Neural crest cell (in vitro differentiated cells): Measurements from ENCODE around the gene WNK1. TPM values are rescaled to one million over a fixed set of nuclear protein-coding genes. Genes with fewer than 3 reads are reported as not detected.
A peak's percentile ranks its signal among the peaks of the same experiment; 100 is the strongest.
"Not testable (repeated sequence)": the region's sequence is repeated elsewhere in the genome, so short reads cannot be mapped to it uniquely, and the experiment has no call there.

Source experiments
- DNase-seq: peaks from one replicate; pipeline ENCODE4 v3.0.0; 2021; ENCODE audit warnings: low read depth, mixed read lengths, low spot score
- H3K27ac Mint-ChIP-seq: one replicate; pipeline ENCODE4 v1.8.0; 2021; ENCODE audit warnings: mild to moderate bottlenecking, mixed read lengths; ENCODE audit not compliant: unreplicated experiment
- H3K27me3 Mint-ChIP-seq: 2 replicates; pipeline ENCODE4 v1.8.0; 2021; ENCODE audit warnings: low read depth, mild to moderate bottlenecking, mixed read lengths
- H3K36me3 Mint-ChIP-seq: 2 replicates; pipeline ENCODE4 v1.8.0; 2021; ENCODE audit warnings: low read depth, mild to moderate bottlenecking, mixed read lengths
- H3K4me1 Mint-ChIP-seq: 2 replicates; pipeline ENCODE4 v1.8.0; 2021; ENCODE audit warnings: mixed read lengths
- H3K4me3 Mint-ChIP-seq: one replicate; pipeline ENCODE4 v1.8.0; 2021; ENCODE audit warnings: mild to moderate bottlenecking, mixed read lengths
- H3K9me3 Mint-ChIP-seq: 2 replicates; pipeline ENCODE4 v1.8.0; 2021; ENCODE audit warnings: mixed read lengths
- long read RNA-seq: library from polyadenylated mRNA; unstranded; transcript quantifications from one replicate; pipeline ENCODE4 v2.0.0, GENCODE V29; 2020
- total RNA-seq: library from RNA; stranded (reverse); gene quantifications from 2 replicates; pipeline ENCODE4 v1.2.1, GENCODE V29; 2021
- TF ChIP-seq, protein P1 (sequence below): fragments of 200-600 bp; sonication (generic); conservative IDR thresholded peaks from 2 replicates; pipeline ENCODE4 v1.5.0; 2021; ENCODE audit warnings: antibody characterized with exemption, mild to moderate bottlenecking

Gene WNK1
- total RNA-seq = 155 and 166 TPM in 2 replicates
- long read RNA-seq, partial matches to known transcripts = 5 of 42 reads
- long read RNA-seq, other reads (novel, unspliced or antisense) = 37 of 42 reads

DNA sequence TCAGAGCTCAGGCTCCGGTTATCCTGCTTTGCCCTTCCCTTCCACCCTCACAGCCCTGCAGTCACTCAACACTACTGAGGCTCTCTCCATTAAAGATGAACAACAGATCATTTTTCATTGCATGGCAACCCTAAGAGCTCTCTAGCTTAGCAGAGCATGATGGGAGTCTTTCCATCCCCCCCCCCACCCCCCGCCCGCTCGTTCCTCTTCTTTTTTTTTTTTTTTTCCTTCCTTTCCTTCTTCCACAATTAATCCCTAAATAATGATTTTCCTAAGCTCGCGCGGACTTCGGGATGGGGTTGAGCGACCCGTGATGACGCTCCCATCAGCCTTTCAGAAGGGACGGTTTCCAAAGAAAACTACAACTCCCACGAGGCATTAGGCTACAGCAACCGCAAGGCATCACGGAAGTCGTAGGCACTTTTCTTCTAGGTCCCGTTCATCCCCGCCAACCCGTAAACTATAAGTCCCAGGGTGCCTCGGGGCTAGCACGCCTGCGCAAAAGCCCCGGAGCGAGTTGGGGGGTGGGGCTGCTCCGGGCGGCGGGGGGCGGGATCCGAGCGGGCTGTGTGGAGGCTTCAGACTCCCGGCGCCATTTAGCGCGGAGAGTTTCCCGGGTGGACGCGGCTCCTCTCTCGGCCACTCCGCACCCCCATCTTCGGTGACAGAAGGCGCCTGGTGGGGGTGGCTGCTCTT, at the start of gene WNK1:
Gene WNK1 (plus strand): TSS at position 581 of the 696 bp plus-strand sequence. CDS start 987 bp downstream, outside the sequence.
- no peaks in the 10 kb centered on the region for H3K9me3 Mint-ChIP-seq

DNA sequence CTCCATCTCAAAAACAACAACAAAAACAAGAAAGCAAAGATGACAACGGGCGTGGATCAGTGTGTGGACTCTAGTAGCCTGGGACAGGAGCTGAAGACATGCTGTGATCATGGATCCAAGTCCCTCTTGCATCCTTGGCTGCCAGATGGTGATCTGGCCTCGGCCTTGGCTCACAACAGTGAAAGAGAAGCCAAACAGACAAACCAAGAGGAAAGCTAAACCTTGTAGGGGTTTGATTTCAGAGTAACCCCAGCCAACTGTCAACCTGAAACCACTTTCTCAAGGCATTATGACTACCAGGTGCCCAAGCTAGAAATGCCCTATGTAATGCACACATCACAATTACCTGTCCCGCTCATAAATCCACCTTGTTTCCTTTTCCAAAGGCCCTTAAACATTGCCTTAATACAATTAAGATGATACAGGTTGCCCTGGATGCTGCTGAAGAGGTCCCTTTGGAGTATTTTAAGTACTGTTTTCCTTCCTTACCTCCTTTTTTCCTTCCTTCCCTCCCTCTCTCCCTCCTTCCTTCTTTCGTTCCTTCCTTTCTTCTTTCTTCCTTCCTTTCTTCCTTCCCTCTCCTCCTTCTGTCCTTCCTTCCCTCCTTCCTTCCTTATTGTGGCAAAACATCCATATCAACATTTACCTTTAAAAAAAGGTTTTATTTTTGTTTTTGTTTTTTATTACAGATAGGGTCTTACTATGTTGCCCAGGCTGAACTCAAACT, 47.7 kb upstream of the WNK1 start:
- Mint-ChIP-seq H3K27me3 (no peaks in the 10 kb centered on the region), H3K36me3 (no peaks in the 10 kb centered on the region), H3K27ac (no peak overlapping the region), H3K4me3 (no peak overlapping the region), H3K9me3 (no peaks in the 10 kb centered on the region), H3K4me1 (peaks cover 28% of the 10 kb centered on the region)
- TF ChIP-seq, protein P1, sequence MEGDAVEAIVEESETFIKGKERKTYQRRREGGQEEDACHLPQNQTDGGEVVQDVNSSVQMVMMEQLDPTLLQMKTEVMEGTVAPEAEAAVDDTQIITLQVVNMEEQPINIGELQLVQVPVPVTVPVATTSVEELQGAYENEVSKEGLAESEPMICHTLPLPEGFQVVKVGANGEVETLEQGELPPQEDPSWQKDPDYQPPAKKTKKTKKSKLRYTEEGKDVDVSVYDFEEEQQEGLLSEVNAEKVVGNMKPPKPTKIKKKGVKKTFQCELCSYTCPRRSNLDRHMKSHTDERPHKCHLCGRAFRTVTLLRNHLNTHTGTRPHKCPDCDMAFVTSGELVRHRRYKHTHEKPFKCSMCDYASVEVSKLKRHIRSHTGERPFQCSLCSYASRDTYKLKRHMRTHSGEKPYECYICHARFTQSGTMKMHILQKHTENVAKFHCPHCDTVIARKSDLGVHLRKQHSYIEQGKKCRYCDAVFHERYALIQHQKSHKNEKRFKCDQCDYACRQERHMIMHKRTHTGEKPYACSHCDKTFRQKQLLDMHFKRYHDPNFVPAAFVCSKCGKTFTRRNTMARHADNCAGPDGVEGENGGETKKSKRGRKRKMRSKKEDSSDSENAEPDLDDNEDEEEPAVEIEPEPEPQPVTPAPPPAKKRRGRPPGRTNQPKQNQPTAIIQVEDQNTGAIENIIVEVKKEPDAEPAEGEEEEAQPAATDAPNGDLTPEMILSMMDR = no peak
- DNase-seq = no peak

More for the DNA sequence above, at the start of gene WNK1:
- no peaks in the 10 kb centered on the region for H3K36me3 Mint-ChIP-seq
- peaks cover 39% of the 10 kb centered on the region for H3K4me1 Mint-ChIP-seq
- no peak within 1 kb of the TSS for H3K27ac Mint-ChIP-seq
- peak; percentile 93 for DNase-seq
- H3K27me3 Mint-ChIP-seq = no peaks in the 10 kb centered on the region
- TF ChIP-seq, protein P1 = no peak
- H3K4me3 Mint-ChIP-seq = peak within 1 kb of the TSS; percentile 97

DNA sequence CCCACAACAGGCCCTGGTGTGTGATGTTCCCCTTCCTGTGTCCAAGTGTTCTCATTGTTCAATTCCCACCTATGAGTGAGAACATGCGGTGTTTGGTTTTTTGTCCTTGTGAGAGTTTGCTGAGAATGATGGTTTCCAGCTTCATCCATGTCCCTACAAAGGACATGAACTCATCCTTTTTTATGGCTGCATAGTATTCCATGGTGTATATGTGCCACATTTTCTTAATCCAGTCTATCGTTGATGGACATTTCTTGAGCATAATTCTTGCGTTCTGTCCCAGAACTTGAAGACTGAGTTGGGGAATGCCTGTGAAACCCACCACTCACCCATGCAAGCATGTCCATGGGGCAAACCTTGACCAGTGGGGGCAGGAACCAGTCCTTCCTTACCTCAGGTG, 44.3 kb upstream of the WNK1 start:
- not testable (repeated sequence) for H3K4me3 Mint-ChIP-seq, H3K9me3 Mint-ChIP-seq, DNase-seq, H3K36me3 Mint-ChIP-seq, H3K27ac Mint-ChIP-seq, H3K27me3 Mint-ChIP-seq, H3K4me1 Mint-ChIP-seq

GRCh38 chr12:709455-710020, 42.8 kb upstream of the WNK1 start:
- H3K27ac Mint-ChIP-seq = no peak overlapping the region
- H3K4me1 Mint-ChIP-seq = peaks cover 6% of the 10 kb centered on the region
- no peak for DNase-seq
- H3K36me3 Mint-ChIP-seq = no peaks in the 10 kb centered on the region
- no peaks in the 10 kb centered on the region for H3K9me3 Mint-ChIP-seq
- H3K4me3 Mint-ChIP-seq = no peak overlapping the region
- H3K27me3 Mint-ChIP-seq = no peaks in the 10 kb centered on the region
- TF ChIP-seq, protein P1 = no peak

DNA sequence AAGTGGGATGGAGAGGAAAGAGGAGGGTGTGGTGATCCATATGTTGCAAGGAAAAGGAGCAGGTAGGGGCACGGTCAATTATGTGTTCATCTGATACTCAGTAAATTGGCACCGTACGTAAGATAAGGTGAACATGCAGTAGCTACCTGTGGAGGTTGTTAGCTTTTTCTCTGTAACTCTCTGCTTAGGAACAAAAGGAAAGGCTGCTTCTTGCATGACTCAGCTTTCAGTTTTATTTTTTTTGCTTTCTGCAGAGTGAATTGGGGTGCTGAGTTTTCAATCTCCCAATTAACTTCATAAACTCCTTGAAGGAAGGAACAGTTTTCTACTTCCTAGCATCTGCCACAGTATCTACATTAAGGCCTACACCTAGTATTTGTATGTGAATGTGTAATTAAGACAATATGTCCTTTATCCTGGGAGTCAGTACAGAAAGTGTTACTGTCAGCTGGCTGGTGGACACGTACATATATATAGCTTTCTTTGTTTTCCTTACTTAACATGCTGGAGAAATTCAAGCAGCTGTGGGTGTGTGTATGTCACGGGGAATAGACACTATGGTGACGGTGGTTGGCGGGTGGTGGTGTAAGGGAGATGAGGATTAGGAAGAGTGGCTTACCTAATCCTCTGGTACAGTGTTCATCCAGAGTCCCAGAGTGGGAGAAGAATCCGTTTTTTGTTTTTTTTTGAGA, 40.1 kb upstream of the WNK1 start:
- H3K27me3 Mint-ChIP-seq = no peaks in the 10 kb centered on the region
- H3K4me3 Mint-ChIP-seq = no peak overlapping the region
- H3K9me3 Mint-ChIP-seq = no peaks in the 10 kb centered on the region
- no peak overlapping the region for H3K27ac Mint-ChIP-seq
- H3K4me1 Mint-ChIP-seq = peaks cover 6% of the 10 kb centered on the region
- DNase-seq = no peak
- no peaks in the 10 kb centered on the region for H3K36me3 Mint-ChIP-seq
- TF ChIP-seq, protein P1 = no peak
